Activated naive CD8-positive, alpha-beta T cell treated with anti-CD3 and anti-CD28 coated beads, Interleukin-2, amount 50 U/mL, for 16 hours (primary cell): ENCODE data around the gene CDH18.

Experiments
- DNase-seq: peaks from one replicate; pipeline ENCODE4 v3.0.0-alpha.2; 2020; ENCODE audit warnings: low read depth, low spot score

The CDH18 gene

GRCh38 chr5:19605846-19606407 lies 382.1 kb downstream of the CDH18 start:
- no peak for DNase-seq

GRCh38 chr5:19584131-19584530 lies 403.9 kb downstream of the CDH18 start:
- DNase-seq = no peak

- no peak for DNase-seq
These were observed 410.1 kb downstream of the CDH18 start for GRCh38 chr5:19577882-19578281.

GRCh38 chr5:19568004-19568403 lies 420.0 kb downstream of the CDH18 start:
- no peak for DNase-seq

GRCh38 chr5:19565466-19565865 lies 422.5 kb downstream of the CDH18 start:
- DNase-seq = no peak

- no peak for DNase-seq
These were observed 424.0 kb downstream of the CDH18 start for GRCh38 chr5:19564036-19564435.

GRCh38 chr5:19555876-19556275 lies 432.1 kb downstream of the CDH18 start:
- no peak for DNase-seq

- DNase-seq = no peak
These were observed 432.6 kb downstream of the CDH18 start for GRCh38 chr5:19555436-19555835.

GRCh38 chr5:19554524-19554923 lies 433.5 kb downstream of the CDH18 start:
- no peak for DNase-seq

- DNase-seq = no peak
These were observed 440.4 kb downstream of the CDH18 start for GRCh38 chr5:19547640-19548039.

- DNase-seq = no peak
These were observed 441.5 kb downstream of the CDH18 start for GRCh38 chr5:19546521-19546920.

GRCh38 chr5:19538607-19539006 lies 449.4 kb downstream of the CDH18 start:
- DNase-seq = no peak

- DNase-seq = no peak
These were observed 451.6 kb downstream of the CDH18 start for GRCh38 chr5:19536387-19536786.

GRCh38 chr5:19534751-19535150 lies 453.2 kb downstream of the CDH18 start:
- DNase-seq = no peak

GRCh38 chr5:19532936-19533335 lies 455.1 kb downstream of the CDH18 start:
- no peak for DNase-seq

GRCh38 chr5:19531374-19531952 lies 456.5 kb downstream of the CDH18 start:
- DNase-seq = no peak

- no peak for DNase-seq
These were observed 468.6 kb downstream of the CDH18 start for GRCh38 chr5:19519448-19519847.

GRCh38 chr5:19498852-19499251 lies 489.1 kb downstream of the CDH18 start:
- DNase-seq = no peak

GRCh38 chr5:19497229-19497815 lies 490.7 kb downstream of the CDH18 start:
- no peak for DNase-seq

GRCh38 chr5:19496056-19496455 lies 491.9 kb downstream of the CDH18 start:
- no peak for DNase-seq

- no peak for DNase-seq
These were observed 495.1 kb downstream of the CDH18 start for GRCh38 chr5:19492861-19493260.

GRCh38 chr5:19488786-19489185 lies 499.2 kb downstream of the CDH18 start:
- DNase-seq = no peak

- no peak for DNase-seq
These were observed 500.5 kb downstream of the CDH18 start for GRCh38 chr5:19487480-19487879.

GRCh38 chr5:19479562-19479961 lies 508.4 kb downstream of the CDH18 start:
- no peak for DNase-seq
